ENCODE results near the gene PAN3.

PAN3 gene

DNA sequence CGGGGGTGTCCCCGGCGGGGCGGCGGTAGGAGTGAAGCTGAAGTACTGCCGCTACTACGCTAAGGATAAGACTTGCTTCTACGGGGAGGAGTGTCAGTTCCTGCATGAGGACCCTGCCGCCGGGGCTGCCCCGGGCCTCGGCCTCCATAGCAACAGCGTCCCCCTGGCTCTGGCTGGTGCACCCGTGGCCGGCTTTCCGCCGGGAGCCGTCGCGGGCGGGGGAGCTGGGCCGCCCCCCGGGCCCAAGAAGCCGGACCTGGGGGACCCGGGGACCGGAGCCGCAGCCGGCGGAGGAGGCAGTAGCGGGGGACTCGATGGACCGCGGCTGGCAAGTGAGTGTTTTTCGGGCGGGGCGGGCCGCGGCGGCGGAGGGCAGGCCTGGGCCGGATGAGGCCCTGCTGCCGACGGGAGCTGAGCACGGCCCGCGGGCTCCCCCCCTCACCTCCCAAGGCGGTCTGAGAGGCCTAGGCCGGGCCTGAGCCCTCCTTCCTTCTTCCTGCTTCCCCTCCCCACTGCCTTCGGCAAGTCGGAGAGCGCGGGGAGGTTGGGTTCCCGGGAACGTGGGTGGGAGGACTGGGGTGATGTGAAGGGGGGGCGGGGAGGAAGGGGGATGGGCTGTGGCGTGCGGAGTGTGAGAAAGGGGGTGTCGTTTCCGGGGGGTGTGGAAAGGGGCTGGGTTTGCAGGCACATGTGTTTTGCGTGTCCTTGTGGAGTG is 568 bp downstream of the PAN3 start (continued):
- TF ChIP-seq ZSCAN30 (tag by site-specific recombination; IDR thresholded peaks at IDR 0.05) = peak; percentile 13; the same call in 1 of the 2 replicates
- TF ChIP-seq ZIC2 (tag by site-specific recombination; IDR thresholded peaks at IDR 0.05) = peak; percentile 34; the same call in 1 of the 2 replicates
- TF ChIP-seq ZNF114 (tag by site-specific recombination; IDR thresholded peaks at IDR 0.05) = no peak
- peak; percentile 82; the same call in 1 of the 2 replicates for TF ChIP-seq ZFP69B (tag by site-specific recombination; IDR thresholded peaks at IDR 0.05)
- TF ChIP-seq ZNF501 (tag by site-specific recombination; IDR thresholded peaks at IDR 0.05) = 0 out of 2 replicates have a peak, but pooled peaks have one; percentile 80
- TF ChIP-seq ZNF335 (tag by site-specific recombination; conservative IDR thresholded peaks at IDR 0.05) = peak; percentile 82; the same call in 1 of the 2 replicates
- 0 out of 2 replicates have a peak, but pooled peaks have one; percentile 15 for TF ChIP-seq GFI1B (tag by site-specific recombination; IDR thresholded peaks at IDR 0.05)
- peak; percentile 74 for TF ChIP-seq ZXDB (tag by site-specific recombination; IDR thresholded peaks at IDR 0.05)
- no peak for TF ChIP-seq ZNF558 (tag by site-specific recombination; IDR thresholded peaks at IDR 0.05)
- TF ChIP-seq KLF7 (tag by site-specific recombination; IDR thresholded peaks at IDR 0.05; ENCODE audit: borderline replicate concordance) = peak; percentile 82; the same call in 1 of the 2 replicates
- TF ChIP-seq, protein P1, sequence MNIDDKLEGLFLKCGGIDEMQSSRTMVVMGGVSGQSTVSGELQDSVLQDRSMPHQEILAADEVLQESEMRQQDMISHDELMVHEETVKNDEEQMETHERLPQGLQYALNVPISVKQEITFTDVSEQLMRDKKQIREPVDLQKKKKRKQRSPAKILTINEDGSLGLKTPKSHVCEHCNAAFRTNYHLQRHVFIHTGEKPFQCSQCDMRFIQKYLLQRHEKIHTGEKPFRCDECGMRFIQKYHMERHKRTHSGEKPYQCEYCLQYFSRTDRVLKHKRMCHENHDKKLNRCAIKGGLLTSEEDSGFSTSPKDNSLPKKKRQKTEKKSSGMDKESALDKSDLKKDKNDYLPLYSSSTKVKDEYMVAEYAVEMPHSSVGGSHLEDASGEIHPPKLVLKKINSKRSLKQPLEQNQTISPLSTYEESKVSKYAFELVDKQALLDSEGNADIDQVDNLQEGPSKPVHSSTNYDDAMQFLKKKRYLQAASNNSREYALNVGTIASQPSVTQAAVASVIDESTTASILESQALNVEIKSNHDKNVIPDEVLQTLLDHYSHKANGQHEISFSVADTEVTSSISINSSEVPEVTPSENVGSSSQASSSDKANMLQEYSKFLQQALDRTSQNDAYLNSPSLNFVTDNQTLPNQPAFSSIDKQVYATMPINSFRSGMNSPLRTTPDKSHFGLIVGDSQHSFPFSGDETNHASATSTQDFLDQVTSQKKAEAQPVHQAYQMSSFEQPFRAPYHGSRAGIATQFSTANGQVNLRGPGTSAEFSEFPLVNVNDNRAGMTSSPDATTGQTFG (tag by site-specific recombination; IDR thresholded peaks at IDR 0.05; ENCODE audit: borderline replicate concordance) = no peak
- TF ChIP-seq ZBTB11 (tag by site-specific recombination; conservative IDR thresholded peaks at IDR 0.05; ENCODE audit: low read depth) = peak; percentile 73
- TF ChIP-seq, protein P2, sequence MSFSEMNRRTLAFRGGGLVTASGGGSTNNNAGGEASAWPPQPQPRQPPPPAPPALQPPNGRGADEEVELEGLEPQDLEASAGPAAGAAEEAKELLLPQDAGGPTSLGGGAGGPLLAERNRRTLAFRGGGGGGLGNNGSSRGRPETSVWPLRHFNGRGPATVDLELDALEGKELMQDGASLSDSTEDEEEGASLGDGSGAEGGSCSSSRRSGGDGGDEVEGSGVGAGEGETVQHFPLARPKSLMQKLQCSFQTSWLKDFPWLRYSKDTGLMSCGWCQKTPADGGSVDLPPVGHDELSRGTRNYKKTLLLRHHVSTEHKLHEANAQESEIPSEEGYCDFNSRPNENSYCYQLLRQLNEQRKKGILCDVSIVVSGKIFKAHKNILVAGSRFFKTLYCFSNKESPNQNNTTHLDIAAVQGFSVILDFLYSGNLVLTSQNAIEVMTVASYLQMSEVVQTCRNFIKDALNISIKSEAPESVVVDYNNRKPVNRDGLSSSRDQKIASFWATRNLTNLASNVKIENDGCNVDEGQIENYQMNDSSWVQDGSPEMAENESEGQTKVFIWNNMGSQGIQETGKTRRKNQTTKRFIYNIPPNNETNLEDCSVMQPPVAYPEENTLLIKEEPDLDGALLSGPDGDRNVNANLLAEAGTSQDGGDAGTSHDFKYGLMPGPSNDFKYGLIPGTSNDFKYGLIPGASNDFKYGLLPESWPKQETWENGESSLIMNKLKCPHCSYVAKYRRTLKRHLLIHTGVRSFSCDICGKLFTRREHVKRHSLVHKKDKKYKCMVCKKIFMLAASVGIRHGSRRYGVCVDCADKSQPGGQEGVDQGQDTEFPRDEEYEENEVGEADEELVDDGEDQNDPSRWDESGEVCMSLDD (tag by site-specific recombination; IDR thresholded peaks at IDR 0.05) = peak; percentile 95
- no peak for TF ChIP-seq ZSCAN16 (tag by site-specific recombination; IDR thresholded peaks at IDR 0.05)
- TF ChIP-seq GLIS1 (tag by site-specific recombination; IDR thresholded peaks at IDR 0.05) = peak; percentile 70
- TF ChIP-seq ZNF677 (tag by site-specific recombination; IDR thresholded peaks at IDR 0.05) = 0 out of 2 replicates have a peak, but pooled peaks have one; percentile 1
- TF ChIP-seq GLI4 (tag by site-specific recombination; IDR thresholded peaks at IDR 0.05) = 0 out of 2 replicates have a peak, but pooled peaks have one; percentile 70
- 0 out of 2 replicates have a peak, but pooled peaks have one; percentile 12 for TF ChIP-seq ZNF19 (tag by site-specific recombination; IDR thresholded peaks at IDR 0.05; ENCODE audit: low read depth)
- TF ChIP-seq ZBTB20 (tag by site-specific recombination; IDR thresholded peaks at IDR 0.05) = peak; percentile 92
- TF ChIP-seq ZNF514 (tag by site-specific recombination; IDR thresholded peaks at IDR 0.05) = no peak
- peak; percentile 80 for TF ChIP-seq SP2 (tag by site-specific recombination; IDR thresholded peaks at IDR 0.05)
- TF ChIP-seq ZFP37 (tag by site-specific recombination; IDR thresholded peaks at IDR 0.05) = peak; percentile 37; the same call in 1 of the 2 replicates
- peak; percentile 85; the same call in 1 of the 2 replicates for TF ChIP-seq ZEB2 (tag by site-specific recombination; IDR thresholded peaks at IDR 0.05)

Measured in HEK293 (cell line).